ENCODE data around the gene TBC1D24. TPM values are rescaled to one million over a fixed set of nuclear protein-coding genes. Genes with fewer than 3 reads are reported as not detected.

The TBC1D24 gene
- total RNA-seq, 1 donor from 2014 or later: 25.0 TPM

GRCh38 chr16:2452650-2453049, 22.3 kb upstream of the TBC1D24 start:
- Mint-ChIP-seq H3K27ac (no peak overlapping the region), H3K36me3 (peaks cover 31% of the 10 kb centered on the region), H3K4me1 (no peaks in the 10 kb centered on the region), H3K27me3 (ENCODE audit: low read depth) (no peaks in the 10 kb centered on the region), H3K9me3 (no peaks in the 10 kb centered on the region), H3K4me3 (no peak overlapping the region)
- DNase-seq (ENCODE audit: low spot score in 2 of 2, unreplicated experiment in 2 of 2): no peak
- TF ChIP-seq CTCF (IDR thresholded peaks at IDR 0.05; ENCODE audit: unreplicated experiment): no peak

GRCh38 chr16:2455081-2455845, 19.7 kb upstream of the TBC1D24 start:
- no peak for DNase-seq (ENCODE audit: low spot score in 2 of 2, unreplicated experiment in 2 of 2)
- no peak for TF ChIP-seq CTCF (IDR thresholded peaks at IDR 0.05; ENCODE audit: unreplicated experiment)
- no peak overlapping the region for H3K4me3 Mint-ChIP-seq
- H3K27me3 Mint-ChIP-seq (ENCODE audit: low read depth): no peaks in the 10 kb centered on the region
- peaks cover 5% of the 10 kb centered on the region for H3K4me1 Mint-ChIP-seq
- no peaks in the 10 kb centered on the region for H3K9me3 Mint-ChIP-seq
- H3K36me3 Mint-ChIP-seq: peaks cover 29% of the 10 kb centered on the region
- H3K27ac Mint-ChIP-seq: no peak overlapping the region

GRCh38 chr16:2456551-2457153, 18.3 kb upstream of the TBC1D24 start:
- H3K4me3 Mint-ChIP-seq: no peak overlapping the region
- H3K27me3 Mint-ChIP-seq (ENCODE audit: low read depth): no peaks in the 10 kb centered on the region
- no peak for TF ChIP-seq CTCF (IDR thresholded peaks at IDR 0.05; ENCODE audit: unreplicated experiment)
- no peaks in the 10 kb centered on the region for H3K9me3 Mint-ChIP-seq
- H3K36me3 Mint-ChIP-seq: peaks cover 25% of the 10 kb centered on the region
- H3K27ac Mint-ChIP-seq: no peak overlapping the region
- no peak for DNase-seq (ENCODE audit: low spot score in 2 of 2, unreplicated experiment in 2 of 2)
- H3K4me1 Mint-ChIP-seq: peaks cover 5% of the 10 kb centered on the region

GRCh38 chr16:2457267-2457666, 17.7 kb upstream of the TBC1D24 start:
- no peak overlapping the region for H3K27ac Mint-ChIP-seq
- no peak for DNase-seq (ENCODE audit: low spot score in 2 of 2, unreplicated experiment in 2 of 2)
- no peak for TF ChIP-seq CTCF (IDR thresholded peaks at IDR 0.05; ENCODE audit: unreplicated experiment)
- no peak overlapping the region for H3K4me3 Mint-ChIP-seq
- no peaks in the 10 kb centered on the region for H3K9me3 Mint-ChIP-seq
- peaks cover 5% of the 10 kb centered on the region for H3K4me1 Mint-ChIP-seq
- H3K27me3 Mint-ChIP-seq (ENCODE audit: low read depth): no peaks in the 10 kb centered on the region
- H3K36me3 Mint-ChIP-seq: peaks cover 23% of the 10 kb centered on the region

- Mint-ChIP-seq H3K4me3 (no peak overlapping the region), H3K9me3 (no peaks in the 10 kb centered on the region), H3K27ac (no peak overlapping the region), H3K36me3 (peaks cover 16% of the 10 kb centered on the region), H3K27me3 (ENCODE audit: low read depth) (no peaks in the 10 kb centered on the region), H3K4me1 (peaks cover 5% of the 10 kb centered on the region)
- TF ChIP-seq CTCF (IDR thresholded peaks at IDR 0.05; ENCODE audit: unreplicated experiment): no peak
- DNase-seq (ENCODE audit: low spot score in 2 of 2, unreplicated experiment in 2 of 2): no peak
Measured at GRCh38 chr16:2457946-2458345, 17.0 kb upstream of the TBC1D24 start.

Measured in mesothelial cell of epicardium (in vitro differentiated cells).